Embryonic facial prominence (tissue), 1 donor: ENCODE results near the gene SPIRE1.
"Not testable (repeated sequence)": the region's sequence is repeated elsewhere in the genome, so short reads cannot be mapped to it uniquely, and the experiment has no call there.

Experiments used
- DNase-seq: peaks from one replicate; pipeline ENCODE4 v3.0.0-alpha.2; 2016; ENCODE audit errors: extremely low spot score

The SPIRE1 gene

DNA sequence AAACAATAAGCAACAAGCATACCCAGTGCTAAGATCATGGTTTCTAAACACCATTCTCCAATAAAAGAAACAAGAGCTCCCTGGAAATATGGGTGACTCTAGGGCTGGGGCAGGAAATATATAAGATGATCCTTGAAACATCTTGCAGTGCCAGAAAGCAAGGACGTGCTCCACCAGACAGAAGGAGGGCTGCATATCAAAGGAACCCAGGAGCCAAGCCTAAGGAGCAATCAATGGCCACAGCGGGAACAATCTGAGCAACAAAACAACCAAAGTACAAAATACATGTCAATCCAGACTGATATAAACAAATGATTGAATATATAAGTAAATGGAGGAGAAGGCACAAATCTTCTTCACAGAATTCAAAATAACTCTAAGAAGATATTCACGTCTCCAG, 10.1 kb downstream of the SPIRE1 start:
- no peak for DNase-seq

DNA sequence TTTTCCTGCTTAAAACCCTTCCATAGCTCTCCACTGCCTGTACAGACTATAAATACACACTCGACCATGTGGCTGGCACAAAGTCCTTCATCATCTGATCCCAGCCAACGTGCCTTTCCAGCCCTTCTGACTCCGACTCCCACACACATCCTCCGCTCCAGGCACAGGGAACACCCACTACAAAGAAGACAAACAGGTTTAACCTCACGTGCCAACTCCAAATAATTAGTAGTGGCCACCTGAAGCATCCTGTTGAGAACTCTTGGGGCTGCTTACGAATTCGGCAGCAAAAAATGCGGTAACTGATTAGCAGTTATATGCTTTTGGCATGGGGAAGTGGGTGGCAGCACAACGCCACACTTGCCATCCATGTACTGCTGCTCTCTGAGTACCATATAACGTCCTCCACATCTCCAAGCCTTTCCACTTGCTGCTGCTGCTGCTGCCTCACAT, 12.1 kb downstream of the SPIRE1 start:
- no peak for DNase-seq

DNA sequence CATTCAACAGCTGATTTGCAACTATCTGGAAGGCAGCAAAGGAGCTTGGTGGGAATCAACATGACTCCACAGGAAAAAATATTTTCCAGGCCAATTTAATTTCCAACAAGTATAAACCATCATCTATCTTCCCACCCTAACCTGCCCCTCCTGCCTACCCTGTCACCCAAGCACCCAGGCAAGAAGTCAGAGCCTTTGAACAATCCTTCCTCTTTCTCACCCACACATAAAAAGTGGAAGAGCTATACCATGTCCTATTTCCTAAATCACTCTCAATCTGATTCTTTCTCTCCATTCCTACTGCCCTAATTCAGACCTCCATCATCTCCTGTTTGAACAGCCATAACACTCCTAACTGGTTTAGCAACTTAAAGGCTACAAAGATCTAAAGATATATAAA, 12.7 kb downstream of the SPIRE1 start:
- DNase-seq: no peak

DNA sequence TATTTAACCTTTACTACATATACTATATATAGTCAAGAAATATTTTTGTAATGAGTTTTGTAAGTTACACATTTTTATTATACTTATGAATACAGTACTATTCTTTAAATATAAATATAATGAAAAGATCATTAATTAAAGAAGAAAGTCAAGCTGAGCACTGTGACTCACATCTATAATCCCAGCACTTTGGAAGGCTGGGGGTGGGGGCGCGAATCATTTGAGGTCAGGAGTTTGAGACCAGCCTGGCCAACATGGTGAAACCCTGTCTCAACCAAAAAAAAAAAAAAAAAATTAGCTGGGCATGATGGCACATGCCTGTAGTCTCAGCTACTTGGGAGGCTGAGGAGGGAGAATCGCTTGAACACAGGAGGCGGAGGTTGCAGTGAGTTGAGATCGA, 14.2 kb downstream of the SPIRE1 start:
- not testable (repeated sequence) for DNase-seq

DNA sequence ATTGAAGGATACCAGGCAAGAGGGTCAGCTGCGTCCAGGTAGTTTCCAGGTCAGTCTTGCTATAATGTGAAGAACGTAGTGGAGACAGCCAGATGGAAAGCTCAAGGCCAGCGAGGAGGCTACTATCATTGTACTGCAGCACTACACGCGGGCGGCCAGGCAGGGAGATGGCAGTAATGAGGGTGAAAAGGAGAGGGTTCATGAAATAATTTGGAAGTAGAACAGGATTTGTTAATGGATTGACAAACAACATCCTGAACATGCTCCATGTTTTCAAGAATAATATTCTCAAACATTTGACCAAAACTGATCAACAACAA, 17.1 kb downstream of the SPIRE1 start:
- no peak for DNase-seq

DNA sequence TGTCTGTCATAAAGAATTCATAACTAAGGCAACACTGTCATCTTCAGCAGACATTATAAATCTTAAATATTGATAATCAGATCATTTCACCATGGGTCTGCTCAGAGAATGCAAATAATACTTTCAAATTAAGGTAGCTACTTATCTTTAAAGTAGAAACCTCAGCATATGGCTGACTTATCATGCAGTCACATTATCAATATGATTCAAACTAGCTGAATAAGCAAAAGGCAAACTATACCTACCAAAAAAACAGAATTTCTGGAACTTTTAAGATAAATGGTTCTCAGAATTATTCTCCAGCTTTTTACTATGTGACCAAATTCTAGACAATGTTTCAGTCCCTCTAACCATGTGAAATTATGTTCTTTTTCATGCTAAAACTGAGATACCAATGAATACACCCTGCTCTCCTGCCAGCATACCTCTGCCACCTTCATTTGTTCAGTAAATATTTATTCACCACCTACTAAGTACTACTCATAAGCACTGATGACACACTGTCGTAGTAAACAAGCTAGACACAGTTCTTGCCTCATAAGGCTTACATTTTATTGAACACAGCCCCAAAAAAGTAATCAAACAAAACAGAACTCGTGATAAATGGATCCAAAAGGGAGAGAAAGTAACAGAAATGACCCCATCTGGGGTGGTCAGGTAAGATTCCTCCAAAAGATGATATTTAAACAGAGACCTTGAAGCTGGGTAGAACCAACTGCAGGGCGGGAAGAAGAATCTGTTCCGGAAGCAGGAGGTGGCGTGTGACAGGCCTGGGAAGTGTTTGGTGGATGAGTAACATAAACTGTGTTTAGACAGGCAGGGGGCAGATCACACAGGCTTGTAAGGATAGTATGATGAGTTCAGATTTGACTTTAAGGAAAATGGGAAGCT, 17.7 kb downstream of the SPIRE1 start:
- DNase-seq: no peak

DNA sequence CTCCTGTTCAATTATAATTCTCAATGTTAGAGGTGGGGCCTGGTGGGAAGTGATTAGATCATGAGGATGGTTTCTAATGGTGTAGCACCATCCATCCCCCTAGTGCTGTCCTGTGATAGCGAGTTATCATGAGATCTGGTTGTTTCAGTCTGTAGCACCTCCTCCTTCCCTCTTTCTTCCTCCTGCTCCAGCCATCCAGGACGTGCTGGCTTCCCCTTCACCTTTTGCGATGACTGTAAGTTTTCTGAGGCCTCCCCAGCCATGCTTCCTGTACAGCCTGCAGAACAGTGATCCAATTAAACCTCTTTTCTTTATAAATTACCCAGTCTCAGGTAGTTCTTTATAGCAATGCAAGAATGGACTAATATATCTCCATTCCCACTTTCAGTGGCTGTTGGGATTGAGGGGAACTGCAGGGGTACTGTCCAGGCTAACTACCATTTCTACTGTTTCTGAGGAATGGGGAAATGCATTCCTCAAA, 19.2 kb downstream of the SPIRE1 start:
- no peak for DNase-seq

DNA sequence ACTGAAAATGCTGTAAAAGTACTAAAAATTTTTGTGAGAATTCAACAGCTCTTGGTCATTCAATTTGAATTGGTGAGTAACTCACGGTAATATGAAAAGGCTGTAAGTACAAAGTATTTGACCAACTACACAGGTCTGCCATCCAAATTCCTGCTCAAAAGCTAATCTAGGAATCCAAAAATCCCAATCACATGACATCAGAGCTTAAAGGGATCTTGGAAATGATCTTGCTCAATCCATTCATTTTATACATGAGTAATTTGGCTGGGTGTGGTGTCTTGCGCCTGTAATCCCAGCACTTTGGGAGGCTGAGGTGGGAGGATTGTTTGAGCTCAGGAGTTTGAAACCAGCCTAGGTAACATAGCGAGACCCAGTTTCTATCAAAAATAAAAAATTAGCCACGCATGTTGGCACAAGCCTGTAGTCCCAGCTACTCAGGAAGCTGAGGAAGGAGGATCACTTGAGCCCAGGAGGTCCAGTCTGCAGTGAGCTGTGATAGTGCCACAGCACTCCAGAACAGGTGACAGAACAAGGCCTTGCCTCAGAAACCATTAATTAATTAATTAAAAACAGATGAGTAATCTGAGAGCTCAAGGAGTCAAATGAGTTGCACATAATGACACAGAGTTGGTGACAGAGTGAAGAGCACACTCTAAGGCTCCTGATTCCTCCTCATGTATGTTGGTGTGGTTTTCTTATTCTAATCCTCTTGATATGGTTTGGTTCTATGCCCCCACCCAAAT, 19.8 kb downstream of the SPIRE1 start:
- DNase-seq: no peak

DNA sequence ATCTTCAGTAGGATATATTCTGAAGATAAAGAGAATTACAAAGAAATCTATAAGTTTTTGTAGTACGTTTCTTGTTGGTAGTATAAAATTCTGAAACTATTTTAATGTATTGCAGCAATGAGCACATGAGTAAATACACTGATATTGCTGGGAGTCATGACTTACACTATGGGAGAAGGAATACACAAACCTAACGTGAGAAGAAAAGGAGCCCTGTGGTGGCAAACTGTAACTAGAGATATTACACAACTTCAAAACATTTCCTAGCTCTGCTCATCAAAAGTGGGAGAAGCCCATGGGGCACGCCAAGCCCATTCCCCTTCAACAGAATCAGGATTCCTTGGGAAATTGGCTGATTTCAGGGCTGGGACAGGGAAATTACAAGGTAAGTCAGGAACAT, 20.5 kb downstream of the SPIRE1 start:
- DNase-seq: no peak

DNA sequence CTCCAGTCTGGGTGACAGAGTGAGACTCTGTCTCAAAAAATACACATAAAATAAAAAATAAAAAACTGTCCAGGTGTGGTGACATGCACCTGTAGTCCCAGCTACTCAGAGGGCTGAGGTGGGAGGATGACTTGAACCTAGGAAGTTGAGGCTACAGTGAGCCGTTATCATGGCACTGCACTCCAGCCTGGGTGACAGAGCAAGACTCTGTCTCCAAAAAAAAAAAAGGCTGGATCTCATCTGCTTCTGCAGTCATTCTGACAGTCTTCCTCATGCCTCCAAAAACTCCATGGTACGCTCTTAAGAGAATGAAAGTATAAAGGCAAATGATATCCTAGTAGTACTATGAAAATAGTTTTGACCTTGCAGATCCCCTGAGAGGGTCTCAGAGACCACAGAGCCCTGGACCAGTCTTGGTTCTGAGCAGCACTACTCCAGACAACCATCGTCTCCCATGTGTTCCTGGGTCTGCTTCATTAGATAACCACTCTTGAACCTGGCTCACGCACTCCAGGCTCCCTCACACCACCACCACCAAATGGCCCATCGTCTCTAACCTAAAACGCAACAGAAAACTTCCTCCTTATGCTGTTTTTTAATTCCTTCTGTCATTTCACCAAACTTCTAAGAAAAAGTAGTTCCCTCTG, 26.0 kb downstream of the SPIRE1 start:
- DNase-seq: no peak

DNA sequence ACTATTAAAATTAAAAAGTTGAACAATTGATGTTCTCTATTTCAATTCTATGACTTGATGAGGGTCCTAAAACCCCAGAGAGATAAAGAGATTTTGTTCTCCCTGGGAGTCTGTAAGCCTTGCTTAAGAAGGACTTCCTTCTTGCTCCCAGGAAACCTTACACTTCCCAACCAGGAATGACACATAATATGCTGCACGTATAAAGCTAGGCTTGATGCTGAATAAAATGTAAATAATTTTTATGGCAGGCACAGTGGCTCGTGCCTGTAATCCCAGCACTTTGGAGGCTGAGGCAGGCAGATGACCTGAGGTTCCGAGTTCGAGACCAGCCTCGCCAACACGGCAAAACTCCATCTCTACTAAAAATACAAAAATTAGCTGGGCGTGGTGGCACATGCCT, 27.8 kb downstream of the SPIRE1 start:
- DNase-seq: no peak

DNA sequence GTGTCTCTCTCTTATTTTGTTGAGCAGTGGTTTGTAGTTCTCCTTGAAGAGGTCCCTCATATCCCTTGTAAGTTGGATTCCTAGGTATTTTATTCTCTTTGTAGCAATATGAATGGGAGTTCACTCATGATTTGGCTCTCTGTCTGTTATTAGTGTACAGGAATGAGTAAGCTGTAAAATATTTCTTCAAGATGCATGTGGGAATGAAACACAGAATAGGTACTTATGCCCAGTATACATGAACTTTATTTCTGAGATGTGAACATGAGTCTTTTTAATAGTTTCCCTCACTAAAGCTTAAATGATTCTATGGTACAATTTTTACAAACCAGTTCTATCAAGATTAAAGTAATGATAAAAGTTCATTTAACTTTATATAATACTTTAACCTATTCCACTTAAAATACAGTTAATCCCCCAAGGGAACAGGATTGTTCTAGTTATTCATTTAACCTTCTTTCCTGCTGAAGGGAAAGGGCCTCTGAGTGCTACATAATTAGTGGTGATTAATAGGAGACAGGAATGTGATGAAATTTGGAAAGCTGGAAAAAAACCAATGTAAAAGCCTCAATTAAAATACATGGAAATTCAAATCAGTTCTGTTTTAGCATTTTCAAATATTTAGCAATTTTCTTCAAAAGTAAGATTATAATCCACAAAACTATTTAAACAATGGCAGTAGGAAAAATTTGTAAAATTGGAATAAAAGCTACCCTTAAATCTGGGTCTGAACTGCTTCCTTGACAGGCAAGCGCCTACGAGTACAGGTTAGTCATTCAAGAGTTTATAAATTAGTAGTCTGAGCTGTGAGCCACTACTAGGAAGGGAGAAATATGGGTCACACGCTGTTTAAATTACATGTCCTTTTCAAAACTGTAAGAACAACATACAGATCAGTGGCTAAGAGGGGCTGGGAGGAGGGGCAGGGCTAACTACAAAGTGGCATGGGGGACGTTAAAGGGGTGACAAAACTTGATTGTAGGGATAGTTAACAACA, 28.9 kb downstream of the SPIRE1 start:
- DNase-seq: no peak

DNA sequence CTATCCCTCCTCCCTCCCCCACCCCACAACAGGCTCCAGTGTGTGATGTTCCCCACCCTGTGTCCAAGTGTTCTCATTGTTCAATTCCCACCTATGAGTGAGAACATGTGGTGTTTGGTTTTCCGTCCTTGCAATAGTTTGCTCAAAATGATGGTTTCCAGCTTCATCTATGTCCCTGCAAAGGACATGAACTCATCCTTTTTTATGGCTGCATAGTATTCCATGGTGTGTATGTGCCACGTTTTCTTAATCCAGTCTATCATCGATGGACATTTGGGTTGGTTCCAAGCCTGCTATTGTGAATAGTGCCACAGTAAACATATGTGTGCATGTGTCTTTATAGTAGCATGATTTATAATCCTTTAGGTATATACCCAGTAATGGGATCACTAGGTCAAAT, 30.7 kb downstream of the SPIRE1 start:
- DNase-seq: not testable (repeated sequence)

DNA sequence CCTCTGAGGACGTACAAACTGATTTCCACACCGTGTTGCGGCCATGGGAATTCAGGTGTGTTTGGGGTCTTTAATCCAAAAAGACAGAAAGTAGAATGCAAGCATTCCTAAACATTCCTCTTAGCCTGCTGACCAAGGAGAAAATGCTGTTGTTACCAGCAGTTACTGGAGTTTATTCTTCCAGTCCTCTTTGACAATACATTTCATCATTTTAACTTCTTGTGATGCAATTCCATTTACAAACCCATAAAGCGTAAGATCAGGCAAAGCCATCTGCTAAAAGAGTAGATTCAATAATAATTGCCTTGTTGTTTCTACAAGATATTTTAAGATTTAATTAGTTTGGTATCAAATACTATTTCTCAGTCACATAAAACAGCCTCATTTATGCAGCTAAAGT, 32.7 kb downstream of the SPIRE1 start:
- DNase-seq: no peak

DNA sequence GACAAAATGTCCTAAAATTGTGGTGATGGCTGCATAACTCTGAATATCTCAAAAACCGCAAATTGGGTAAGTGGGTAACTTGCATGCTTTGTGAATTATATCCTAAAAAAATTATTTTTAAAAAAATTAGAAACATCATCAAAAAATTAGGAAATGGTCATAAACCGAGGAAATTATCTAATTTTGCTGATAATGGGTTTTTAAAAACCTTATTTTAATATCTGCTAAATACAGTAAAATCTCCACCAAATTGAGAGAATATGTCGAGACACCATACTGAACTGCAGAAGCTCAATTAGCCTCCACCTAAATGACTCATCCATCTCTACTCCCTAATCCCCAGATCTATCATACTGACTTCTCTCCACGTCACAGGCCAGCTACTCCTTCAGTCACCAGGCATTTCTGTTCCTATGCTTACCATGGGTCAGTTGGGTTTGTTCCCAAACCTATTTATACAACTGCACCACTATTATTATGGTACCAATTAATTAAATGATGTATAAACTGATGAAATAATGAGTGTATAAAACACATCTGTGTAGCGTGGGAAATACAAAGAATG, 36.1 kb downstream of the SPIRE1 start:
- DNase-seq: no peak

DNA sequence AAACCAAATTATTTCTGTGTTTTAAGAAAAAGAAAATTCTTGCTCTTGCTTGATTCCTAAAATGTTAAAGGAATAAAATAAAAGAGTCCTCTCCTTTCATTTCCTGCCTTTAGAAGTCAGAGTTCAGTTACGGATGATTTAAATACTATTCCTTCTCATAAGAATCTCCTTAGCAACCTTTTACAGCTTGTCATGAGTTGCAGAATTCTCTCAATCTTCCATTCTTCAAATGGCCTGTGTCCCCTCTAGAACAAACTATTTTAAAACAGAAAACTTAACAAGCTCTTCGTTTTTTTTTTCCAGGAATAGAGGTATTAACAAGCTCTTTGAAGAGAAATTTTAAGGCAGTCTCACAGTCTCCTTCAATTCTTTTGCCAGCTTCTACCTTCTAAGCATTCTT, 42.2 kb downstream of the SPIRE1 start:
- DNase-seq: no peak

DNA sequence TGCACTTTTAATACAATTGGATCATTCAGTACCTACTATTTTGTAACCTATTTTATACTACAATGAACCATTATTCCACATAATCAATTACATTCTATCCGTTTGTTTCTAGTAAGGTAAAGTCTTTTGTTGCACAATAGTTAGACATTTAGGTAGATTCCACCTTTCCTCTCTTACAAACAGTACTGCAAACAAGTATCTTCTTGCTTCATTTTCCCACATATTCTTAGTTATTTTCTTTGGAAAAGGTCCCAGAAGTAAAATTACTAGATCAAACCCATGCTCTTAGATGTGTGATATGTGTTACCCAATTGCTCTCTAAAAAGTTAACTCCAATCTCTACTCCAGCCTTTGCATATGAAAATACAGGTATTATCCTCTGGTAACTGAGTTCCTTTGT, 49.6 kb downstream of the SPIRE1 start:
- DNase-seq: no peak

DNA sequence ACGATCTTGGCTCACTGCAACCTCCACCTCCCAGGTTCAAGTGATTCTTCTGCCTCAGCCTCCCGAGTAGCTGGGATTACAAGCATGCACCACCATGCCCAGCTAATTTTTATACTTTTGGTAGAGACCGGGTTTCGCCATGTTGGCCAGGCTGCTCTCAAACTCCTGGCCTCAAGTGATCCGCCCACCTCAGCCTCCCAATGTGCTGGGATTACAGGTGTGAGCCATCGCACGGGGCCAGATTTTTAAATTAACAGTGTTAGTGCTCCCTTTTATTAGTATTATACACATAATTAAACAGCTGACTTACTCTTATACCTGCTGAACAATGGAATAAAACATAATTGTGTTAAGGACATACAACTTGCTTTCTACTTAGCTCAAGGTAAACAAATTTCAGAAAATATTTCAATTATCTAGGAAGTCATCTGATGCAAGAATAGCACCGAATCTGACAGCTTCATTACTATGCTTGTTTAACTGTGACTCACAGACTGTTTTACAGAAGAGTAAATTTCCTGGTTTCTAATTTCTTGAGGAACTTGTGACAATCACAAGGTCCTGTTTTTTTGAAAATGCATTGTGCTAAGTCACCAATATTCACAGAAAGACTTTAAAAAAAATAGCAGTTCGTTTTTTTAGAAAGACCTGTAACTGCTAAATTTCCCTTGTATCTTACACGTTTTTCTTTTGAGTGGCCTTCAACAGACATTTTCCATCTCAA, 51.2 kb downstream of the SPIRE1 start:
- DNase-seq: no peak

DNA sequence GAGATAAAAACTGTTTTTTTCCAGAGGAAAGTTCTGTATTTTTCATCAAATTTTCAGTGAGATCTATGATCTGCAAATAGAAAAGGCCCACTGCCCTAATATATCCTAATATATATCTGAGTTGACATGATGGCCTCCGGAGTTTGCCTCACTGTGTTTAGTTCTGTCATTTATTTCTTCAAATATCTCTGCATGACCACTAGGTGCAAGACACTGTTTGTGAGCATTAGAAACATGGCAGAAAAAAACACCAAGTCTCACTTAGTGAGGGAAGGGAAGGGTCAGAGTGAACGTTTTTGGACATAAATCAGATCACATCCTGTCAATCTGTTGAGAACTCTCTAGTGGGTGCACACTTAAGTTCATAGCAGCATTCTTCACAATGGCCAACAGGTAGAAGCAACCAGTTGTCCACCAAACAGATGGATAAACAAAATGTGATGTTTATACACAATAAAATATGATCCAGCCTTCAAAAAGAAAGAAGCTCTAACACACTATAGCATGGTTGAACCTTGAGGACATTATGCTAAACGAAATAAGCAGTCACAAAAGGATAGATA, 53.4 kb downstream of the SPIRE1 start:
- no peak for DNase-seq

DNA sequence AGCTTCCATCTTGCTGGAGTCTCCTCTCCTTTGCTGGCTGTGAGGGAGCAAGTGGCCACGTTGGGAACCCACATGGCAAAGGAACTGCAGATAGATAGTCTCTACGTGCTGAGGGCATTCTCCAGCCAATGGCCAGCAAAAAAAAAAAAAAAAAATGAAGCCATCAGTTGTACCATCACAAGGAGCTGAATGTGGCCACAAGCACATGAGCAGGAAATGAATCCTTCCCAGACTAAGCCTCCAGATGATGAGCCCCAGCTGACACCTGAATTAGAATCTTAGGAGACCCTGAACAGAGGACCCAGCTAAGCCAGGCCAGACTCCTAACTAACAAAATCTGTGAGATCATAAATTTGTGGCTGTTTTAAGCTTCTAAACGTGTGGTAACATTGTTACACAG, 57.9 kb downstream of the SPIRE1 start:
- DNase-seq: no peak
